OCI-LY7 (cell line): ENCODE results near the gene STIM2.

Experiments
- EZH2phosphoT487 ChIP-seq: fragments of 200-600 bp; sonication (generic); IDR thresholded peaks from 2 replicates; pipeline ENCODE4 v1.6.1; 2018; ENCODE audit warnings: low read depth, borderline replicate concordance, mild to moderate bottlenecking, mixed run types, antibody characterized with exemption, low read length, moderate library complexity, mixed read lengths
- TF ChIP-seq, protein P1 (sequence below): fragments of 200-600 bp; sonication (generic); conservative IDR thresholded peaks from 2 replicates; pipeline ENCODE4 v1.5.1; 2014; ENCODE audit warnings: mild to moderate bottlenecking, antibody characterized with exemption, low read length, moderate library complexity, mixed read lengths

GRCh38 chr4:26877961-26878360 is 17.3 kb downstream of the STIM2 start:
- TF ChIP-seq, protein P1, sequence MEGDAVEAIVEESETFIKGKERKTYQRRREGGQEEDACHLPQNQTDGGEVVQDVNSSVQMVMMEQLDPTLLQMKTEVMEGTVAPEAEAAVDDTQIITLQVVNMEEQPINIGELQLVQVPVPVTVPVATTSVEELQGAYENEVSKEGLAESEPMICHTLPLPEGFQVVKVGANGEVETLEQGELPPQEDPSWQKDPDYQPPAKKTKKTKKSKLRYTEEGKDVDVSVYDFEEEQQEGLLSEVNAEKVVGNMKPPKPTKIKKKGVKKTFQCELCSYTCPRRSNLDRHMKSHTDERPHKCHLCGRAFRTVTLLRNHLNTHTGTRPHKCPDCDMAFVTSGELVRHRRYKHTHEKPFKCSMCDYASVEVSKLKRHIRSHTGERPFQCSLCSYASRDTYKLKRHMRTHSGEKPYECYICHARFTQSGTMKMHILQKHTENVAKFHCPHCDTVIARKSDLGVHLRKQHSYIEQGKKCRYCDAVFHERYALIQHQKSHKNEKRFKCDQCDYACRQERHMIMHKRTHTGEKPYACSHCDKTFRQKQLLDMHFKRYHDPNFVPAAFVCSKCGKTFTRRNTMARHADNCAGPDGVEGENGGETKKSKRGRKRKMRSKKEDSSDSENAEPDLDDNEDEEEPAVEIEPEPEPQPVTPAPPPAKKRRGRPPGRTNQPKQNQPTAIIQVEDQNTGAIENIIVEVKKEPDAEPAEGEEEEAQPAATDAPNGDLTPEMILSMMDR, result no peak
- no peak for TF ChIP-seq EZH2phosphoT487
